ENCODE results near the gene PPP6R2. TPM values are rescaled to one million over a fixed set of nuclear protein-coding genes. Genes with fewer than 3 reads are reported as not detected.
"Not testable (repeated sequence)": the region's sequence is repeated elsewhere in the genome, so short reads cannot be mapped to it uniquely, and the experiment has no call there.

PPP6R2 gene
- total and polyA plus RNA-seq, 2 donors (not counting 3 experiments of a cell fraction or from before 2014, with no cell fraction given) = 38.6 to 54.6 TPM

GRCh38 chr22:50432131-50432876, 89.2 kb downstream of the PPP6R2 start:
- FAIRE-seq = no peak
- no peaks in the 10 kb centered on the region for H3K9me1 ChIP-seq (replicated peaks; ENCODE audit: control insufficient read depth, extremely low read depth, insufficient read depth, low read length)
- peaks cover 6 to 38% of the 10 kb centered on the region in 2 experiments for H3K36me3 ChIP-seq (ENCODE audit: control insufficient read depth in 2 of 2, extremely low read depth in 1 of 2, insufficient read depth in 2 of 2, low read length in 2 of 2)
- ChIA-PET POLR2A (no interaction called here), CTCF (no interaction called here)
- no peaks in the 10 kb centered on the region for H3K79me2 ChIP-seq (ENCODE audit: control insufficient read depth, insufficient read depth, low read length)
- no peak overlapping the region for H3K4me2 ChIP-seq (ENCODE audit: insufficient read depth, low read length)
- H2AFZ ChIP-seq (ENCODE audit: low read depth, low read length) = no peak overlapping the region
- dilution Hi-C loops (cut with MboI; ENCODE audit: extremely low pct_ligation_motif_present, low sequenced_read_pairs) (no loop called here), intact Hi-C loops (cut with micrococcal nuclease) (no loop called here)
- H3K4me3 ChIP-seq (replicated peaks in 1 of 3; ENCODE audit: insufficient read depth in 1 of 3, low read depth in 1 of 3, low read length in 3 of 3) = no peak overlapping the region
- BruUV-seq (replicated peaks) = no TSS peak
- no peak overlapping the region for H3K9ac ChIP-seq (replicated peaks; ENCODE audit: extremely low read depth, insufficient read depth, low read length)
- DNase-seq (ENCODE audit: low read depth, low spot score) = no peak
- no peaks in the 10 kb centered on the region for H3K4me1 ChIP-seq (ENCODE audit: control insufficient read depth, extremely low read depth, insufficient read depth, low read length)
- H3K27me3 ChIP-seq (ENCODE audit: control insufficient read depth in 2 of 2, insufficient read depth in 2 of 2, low read length in 2 of 2) = no peaks in the 10 kb centered on the region
- no peaks in the 10 kb centered on the region for H4K20me1 ChIP-seq (replicated peaks; ENCODE audit: control insufficient read depth, extremely low read depth, insufficient read depth, low read length)
- no peaks in the 10 kb centered on the region for H3K9me3 ChIP-seq (replicated peaks; ENCODE audit: control insufficient read depth, insufficient read depth, low read length)
- H3K27ac ChIP-seq (ENCODE audit: insufficient read depth, low read depth, low read length) = no peak overlapping the region
- TF ChIP-seq MAX (IDR thresholded peaks at IDR 0.05; ENCODE audit: insufficient read depth, insufficient read length) (no peak), JUN (IDR thresholded peaks at IDR 0.05; ENCODE audit: borderline replicate concordance, insufficient read depth, insufficient read length, low read depth) (no peak), POLR2A (IDR thresholded peaks at IDR 0.05; ENCODE audit: low read depth, low read length) (no peak), POLR2AphosphoS5 (IDR thresholded peaks at IDR 0.05; ENCODE audit: insufficient read depth, low read depth, low read length) (no peak), MYC (IDR thresholded peaks at IDR 0.05; ENCODE audit: low read depth, low read length) (no peak), EZH2 (IDR thresholded peaks at IDR 0.05; ENCODE audit: borderline replicate concordance, low read depth, low read length, severe bottlenecking) (no peak), CTCF (IDR thresholded peaks at IDR 0.05; ENCODE audit: extremely low read depth in 1 of 2, insufficient read depth in 1 of 2, low read depth in 1 of 2, low read length in 2 of 2) (no peak), GATA2 (IDR thresholded peaks at IDR 0.05; ENCODE audit: insufficient read depth, insufficient read length, low read depth, low read length) (no peak), FOS (IDR thresholded peaks at IDR 0.05; ENCODE audit: borderline replicate concordance, insufficient read depth, low read length) (no peak)

GRCh38 chr22:50432877-50433510, 89.9 kb downstream of the PPP6R2 start:
- BruUV-seq (replicated peaks); DNase-seq (ENCODE audit: low read depth, low spot score); H3K79me2 ChIP-seq (ENCODE audit: control insufficient read depth, insufficient read depth, low read length); H3K9me3 ChIP-seq (replicated peaks; ENCODE audit: control insufficient read depth, insufficient read depth, low read length); FAIRE-seq; dilution Hi-C loops (cut with MboI; ENCODE audit: extremely low pct_ligation_motif_present, low sequenced_read_pairs); H3K4me3 ChIP-seq (replicated peaks in 1 of 3; ENCODE audit: insufficient read depth in 1 of 3, low read depth in 1 of 3, low read length in 3 of 3); H3K9ac ChIP-seq (replicated peaks; ENCODE audit: extremely low read depth, insufficient read depth, low read length); H4K20me1 ChIP-seq (replicated peaks; ENCODE audit: control insufficient read depth, extremely low read depth, insufficient read depth, low read length); H3K4me2 ChIP-seq (ENCODE audit: insufficient read depth, low read length); H3K4me1 ChIP-seq (ENCODE audit: control insufficient read depth, extremely low read depth, insufficient read depth, low read length); intact Hi-C loops (cut with micrococcal nuclease); CTCF ChIA-PET; H2AFZ ChIP-seq (ENCODE audit: low read depth, low read length); H3K27ac ChIP-seq (ENCODE audit: insufficient read depth, low read depth, low read length); H3K27me3 ChIP-seq (ENCODE audit: control insufficient read depth in 2 of 2, insufficient read depth in 2 of 2, low read length in 2 of 2); POLR2A ChIA-PET; H3K9me1 ChIP-seq (replicated peaks; ENCODE audit: control insufficient read depth, extremely low read depth, insufficient read depth, low read length): not testable (repeated sequence)
- peaks cover 6 to 44% of the 10 kb centered on the region in 2 experiments for H3K36me3 ChIP-seq (ENCODE audit: control insufficient read depth in 2 of 2, extremely low read depth in 1 of 2, insufficient read depth in 2 of 2, low read length in 2 of 2)
